ENCODE data around the gene RASA1.

DNA sequence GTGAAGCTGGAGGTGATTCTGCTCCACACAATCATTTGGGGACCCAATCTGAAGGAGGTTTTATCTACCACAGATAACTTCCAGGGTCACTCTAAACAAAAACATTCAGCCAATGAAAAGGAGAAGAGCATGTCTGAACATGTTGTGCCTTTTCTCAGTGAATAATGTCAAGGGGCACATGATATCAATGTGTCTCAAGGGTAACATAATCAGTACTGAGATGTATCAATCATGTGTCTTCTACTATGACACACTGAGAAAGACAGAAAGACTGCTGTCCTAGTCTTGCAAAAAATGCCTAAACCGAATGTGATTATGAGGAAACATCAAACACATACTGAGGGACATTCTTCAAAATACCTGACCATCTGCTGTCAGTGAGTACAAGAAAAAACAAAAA is 25.4 kb upstream of the RASA1 start:
- TF ChIP-seq, protein P1, sequence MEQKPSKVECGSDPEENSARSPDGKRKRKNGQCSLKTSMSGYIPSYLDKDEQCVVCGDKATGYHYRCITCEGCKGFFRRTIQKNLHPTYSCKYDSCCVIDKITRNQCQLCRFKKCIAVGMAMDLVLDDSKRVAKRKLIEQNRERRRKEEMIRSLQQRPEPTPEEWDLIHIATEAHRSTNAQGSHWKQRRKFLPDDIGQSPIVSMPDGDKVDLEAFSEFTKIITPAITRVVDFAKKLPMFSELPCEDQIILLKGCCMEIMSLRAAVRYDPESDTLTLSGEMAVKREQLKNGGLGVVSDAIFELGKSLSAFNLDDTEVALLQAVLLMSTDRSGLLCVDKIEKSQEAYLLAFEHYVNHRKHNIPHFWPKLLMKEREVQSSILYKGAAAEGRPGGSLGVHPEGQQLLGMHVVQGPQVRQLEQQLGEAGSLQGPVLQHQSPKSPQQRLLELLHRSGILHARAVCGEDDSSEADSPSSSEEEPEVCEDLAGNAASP (IDR thresholded peaks at IDR 0.05): no peak
- TF ChIP-seq POLR2A (conservative IDR thresholded peaks at IDR 0.05): no peak
- TF ChIP-seq ETS2 (tag; IDR thresholded peaks at IDR 0.05; ENCODE audit: borderline replicate concordance, poor library complexity, severe bottlenecking): no peak
- TF ChIP-seq GABPB1 (CRISPR knock-in tag; IDR thresholded peaks at IDR 0.05): no peak

Measured in K562 (cell line).